Spinal cord (tissue), 10 donors: ENCODE results near the gene MYCL. TPM values are rescaled to one million over a fixed set of nuclear protein-coding genes. Genes with fewer than 3 reads are reported as not detected.

Experiments used
- DNase-seq, 6 donors: peaks; one replicate each; pipeline versions ENCODE4 v3.0.0 to v3.0.0-alpha.2; 2013 to 2015; ENCODE audit warnings: low spot score in 6 of 6, low read depth in 4 of 6
- H3K27ac ChIP-seq: one replicate; pipeline ENCODE4 v1.5.1; 2013; ENCODE audit warnings: low read depth, low read length, control low read depth
- H3K27me3 ChIP-seq: one replicate; pipeline ENCODE4 v1.6.1; 2013; ENCODE audit warnings: low read length; ENCODE audit not compliant: control insufficient read depth, insufficient read depth
- H3K36me3 ChIP-seq: one replicate; pipeline ENCODE4 v1.6.1; 2013; ENCODE audit warnings: low read length; ENCODE audit not compliant: control insufficient read depth, insufficient read depth
- H3K4me1 ChIP-seq: one replicate; pipeline ENCODE4 v1.6.1; 2013; ENCODE audit warnings: low read length; ENCODE audit not compliant: control insufficient read depth, insufficient read depth
- H3K4me3 ChIP-seq: one replicate; pipeline ENCODE4 v1.5.1; 2013; ENCODE audit warnings: low read depth, low read length, control low read depth
- H3K9me3 ChIP-seq: one replicate; pipeline ENCODE4 v1.6.1; 2013; ENCODE audit warnings: low read length; ENCODE audit not compliant: control insufficient read depth, insufficient read depth
- WGBS: methylation state at CpG from one replicate; pipeline ENCODE4 v1.1.5; 2013; ENCODE audit warnings: missing lambda C conversion rate; ENCODE audit not compliant: insufficient coverage; 5-methylcytosine and 5-hydroxymethylcytosine counted together
- polyA plus RNA-seq, 2 donors: library from polyadenylated mRNA; unstranded; fragments of 120-200 nt; gene quantifications; one replicate each; pipeline ENCODE4 v1.2.1, GENCODE V29; 2013; ENCODE audit not compliant: insufficient read length in 2 of 2
- total RNA-seq, 2 donors: library from RNA; depleted of rRNA in 1 of 2; stranded (reverse); fragments of 120-200 nt in 1 of 2; fragments of >200 nt in 1 of 2; gene quantifications; one replicate each; pipeline versions ENCODE4 v1.2.3 to v1.2.4, GENCODE V29; 2013 to 2014
- donor health status: healthy.

The MYCL gene
- total and polyA plus RNA-seq, 4 donors, result 6.1 to 16.6 (median 9.8) TPM

- 28% methylated on average over 4 of the region's 6 CpGs for WGBS
- Histone ChIP-seq H3K4me1 (peaks cover 19% of the 10 kb centered on the region), H3K27ac (peak overlapping the region; percentile 10), H3K36me3 (peaks cover 10% of the 10 kb centered on the region), H3K27me3 (no peaks in the 10 kb centered on the region), H3K9me3 (no peaks in the 10 kb centered on the region), H3K4me3 (no peak overlapping the region)
- peak in 1 of 6 donors; percentile 69 for DNase-seq
Measured at GRCh38 chr1:39892601-39893595, 8.8 kb downstream of the MYCL start.

DNA sequence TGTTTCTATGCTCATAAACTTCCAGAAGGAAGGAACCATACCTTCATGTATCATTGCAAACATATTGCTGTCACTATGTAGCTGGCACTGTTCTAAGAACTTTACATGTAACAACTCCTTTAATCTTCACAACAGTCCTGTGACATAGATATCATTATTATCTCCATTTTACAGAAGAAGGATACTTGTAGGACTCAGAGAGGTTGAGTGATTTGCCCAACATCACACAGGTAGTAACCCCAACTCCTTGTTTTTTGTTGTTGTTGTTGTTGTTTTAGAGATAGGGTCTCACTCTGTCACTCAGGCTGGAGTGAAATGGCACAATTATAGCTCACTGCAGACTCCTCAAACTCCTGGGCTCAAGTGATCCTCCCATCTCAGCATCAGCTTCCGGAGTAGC lies 10.8 kb downstream of the MYCL start:
- DNase-seq, result no peak
- peaks cover 2% of the 10 kb centered on the region for H3K36me3 ChIP-seq
- H3K9me3 ChIP-seq, result no peaks in the 10 kb centered on the region
- H3K27me3 ChIP-seq, result no peaks in the 10 kb centered on the region
- no CpG with 5 or more reads among the region's 1 CpG for WGBS
- no peak overlapping the region for H3K4me3 ChIP-seq
- peaks cover 9% of the 10 kb centered on the region for H3K4me1 ChIP-seq
- H3K27ac ChIP-seq, result no peak overlapping the region

DNA sequence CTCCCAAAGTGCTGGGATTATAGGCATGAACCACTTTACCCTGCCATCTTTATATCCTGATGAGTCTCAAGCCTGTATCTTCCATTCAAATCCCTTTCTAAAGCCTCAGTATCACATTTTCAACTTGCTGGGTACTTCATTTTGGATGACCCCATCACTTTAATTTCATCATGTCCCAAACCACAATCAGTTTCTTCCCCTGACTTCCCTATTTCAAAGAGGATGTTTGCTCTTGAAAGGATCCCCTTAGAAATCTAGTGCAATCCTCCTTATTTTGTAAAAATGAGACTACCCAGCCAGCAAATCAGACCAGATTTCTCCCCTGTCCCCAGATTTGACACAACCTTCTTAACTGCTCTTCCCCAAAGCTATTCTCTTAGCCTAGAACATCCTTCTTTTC lies 11.4 kb downstream of the MYCL start:
- Histone ChIP-seq H3K4me1 (peaks cover 8% of the 10 kb centered on the region), H3K4me3 (no peak overlapping the region), H3K27ac (no peak overlapping the region), H3K27me3 (no peaks in the 10 kb centered on the region), H3K36me3 (no peaks in the 10 kb centered on the region), H3K9me3 (no peaks in the 10 kb centered on the region)
- no peak for DNase-seq

DNA sequence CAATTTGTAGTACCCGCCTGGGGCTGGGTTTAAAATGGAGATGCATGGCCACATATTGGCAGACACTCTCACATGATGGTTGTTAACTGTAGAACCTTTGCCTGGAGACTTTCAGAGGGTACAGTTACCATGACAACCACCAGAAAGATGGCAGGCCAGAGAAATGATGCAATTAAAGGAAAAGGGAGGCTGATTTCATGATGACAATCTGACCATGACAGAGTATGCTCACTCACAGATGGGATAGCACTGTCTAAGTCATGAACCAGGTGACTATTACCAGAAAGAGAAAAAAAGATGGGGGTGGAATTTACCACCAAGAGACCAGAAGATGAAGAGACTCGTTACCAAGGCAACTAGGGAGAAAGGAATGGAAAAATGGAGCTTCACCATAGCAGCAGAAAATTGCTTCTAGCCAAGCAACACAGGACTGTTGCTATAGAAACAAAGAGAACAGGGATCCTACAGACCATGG lies 14.9 kb downstream of the MYCL start:
- Histone ChIP-seq H3K4me3 (no peak overlapping the region), H3K4me1 (peaks cover 17% of the 10 kb centered on the region), H3K27ac (peak overlapping the region; percentile 81), H3K9me3 (no peaks in the 10 kb centered on the region), H3K27me3 (no peaks in the 10 kb centered on the region), H3K36me3 (no peaks in the 10 kb centered on the region)
- peak in 5 of 6 donors; percentile 71 to 99 (median 86) for DNase-seq
- 0% methylated on average over 1 of the region's 2 CpGs for WGBS

DNA sequence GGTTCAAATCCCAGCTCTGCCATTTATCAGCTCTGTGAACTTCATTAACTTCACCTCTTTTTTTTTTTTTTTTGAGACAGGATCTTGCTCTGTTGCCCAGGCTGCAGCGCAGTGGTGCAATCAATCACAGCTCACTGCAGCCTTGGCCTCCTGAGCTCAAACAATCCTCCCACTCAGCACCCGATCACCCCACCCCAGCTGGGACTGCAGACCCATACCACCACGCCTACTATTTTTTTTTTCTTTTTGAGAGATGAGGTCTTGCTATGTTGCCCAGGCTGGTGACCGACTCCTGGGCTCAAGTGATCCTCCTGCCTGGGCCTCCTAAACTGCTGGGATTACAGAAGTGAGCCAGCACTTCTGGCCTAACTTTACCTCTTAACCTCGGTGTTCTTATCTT lies 16.2 kb downstream of the MYCL start:
- Histone ChIP-seq H3K4me1 (peaks cover 23% of the 10 kb centered on the region), H3K27me3 (no peaks in the 10 kb centered on the region), H3K27ac (no peak overlapping the region), H3K36me3 (no peaks in the 10 kb centered on the region), H3K9me3 (no peaks in the 10 kb centered on the region), H3K4me3 (no peak overlapping the region)
- DNase-seq, result no peak
- WGBS, result 80% methylated on average over 2 of the region's 5 CpGs

DNA sequence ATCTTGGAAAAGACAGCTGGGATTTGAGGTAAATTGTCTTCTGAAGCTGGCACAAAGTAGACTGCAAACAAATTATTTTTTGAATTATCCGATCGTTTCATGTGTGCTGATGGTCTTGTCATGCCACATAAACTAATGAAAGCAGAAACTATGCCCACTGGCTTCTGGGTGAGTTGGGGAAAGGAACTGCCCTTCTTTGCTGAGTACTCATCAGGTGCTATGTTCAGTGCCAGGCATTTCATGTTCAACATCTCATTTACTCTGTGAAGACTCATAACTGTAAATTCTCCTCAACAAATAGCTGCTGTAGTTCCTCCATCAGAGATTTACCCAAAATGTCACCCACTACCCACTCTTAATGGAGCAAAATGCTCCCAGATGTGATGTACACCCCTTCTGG lies 19.6 kb downstream of the MYCL start:
- Histone ChIP-seq H3K27ac (no peak overlapping the region), H3K4me1 (peaks cover 32% of the 10 kb centered on the region)
- WGBS, result 65% methylated on average over 2 of the region's 2 CpGs

GRCh38 chr1:39877980-39878956 lies 23.4 kb downstream of the MYCL start:
- no peak for DNase-seq
- H3K9me3 ChIP-seq, result no peaks in the 10 kb centered on the region
- WGBS, result 43% methylated on average over 1 of the region's 2 CpGs
- no peak overlapping the region for H3K27ac ChIP-seq
- no peaks in the 10 kb centered on the region for H3K36me3 ChIP-seq
- no peaks in the 10 kb centered on the region for H3K27me3 ChIP-seq
- H3K4me1 ChIP-seq, result peaks cover 18% of the 10 kb centered on the region
- no peak overlapping the region for H3K4me3 ChIP-seq

More for the DNA sequence above, 19.6 kb downstream of the MYCL start:
- Histone ChIP-seq H3K36me3 (no peaks in the 10 kb centered on the region), H3K9me3 (no peaks in the 10 kb centered on the region), H3K4me3 (peak overlapping the region; percentile 99), H3K27me3 (no peaks in the 10 kb centered on the region)
- DNase-seq, result no peak

DNA sequence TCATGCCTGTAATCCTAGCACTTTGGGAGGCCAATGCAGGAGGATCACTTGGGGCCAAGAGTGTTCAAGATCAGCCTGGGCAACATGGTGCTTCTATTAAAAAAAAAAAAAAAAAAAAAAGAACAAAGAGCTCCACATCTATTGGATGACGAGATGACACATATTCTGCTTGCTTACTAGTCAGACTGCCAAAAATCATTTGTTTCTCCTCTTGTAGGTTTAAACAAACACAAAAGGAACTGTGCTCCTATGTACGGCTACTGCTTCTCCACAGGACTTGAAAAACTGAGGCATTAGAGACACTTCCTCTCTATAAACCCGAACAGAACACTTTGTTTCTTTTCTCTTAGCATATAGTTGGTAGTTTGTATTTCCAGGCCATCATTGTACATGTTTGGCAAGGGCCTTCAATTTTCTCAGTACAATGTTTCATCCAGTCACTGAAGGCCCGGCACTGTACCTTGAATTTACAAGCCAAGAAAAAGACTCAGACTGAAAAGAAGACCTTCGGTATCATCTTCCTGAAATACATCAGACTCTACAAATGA lies 24.4 kb downstream of the MYCL start:
- DNase-seq, result no peak
- WGBS, result 43% methylated on average over 1 of the region's 5 CpGs
- Histone ChIP-seq H3K4me3 (no peak overlapping the region), H3K4me1 (peaks cover 18% of the 10 kb centered on the region), H3K27ac (no peak overlapping the region), H3K36me3 (no peaks in the 10 kb centered on the region), H3K27me3 (no peaks in the 10 kb centered on the region), H3K9me3 (no peaks in the 10 kb centered on the region)

DNA sequence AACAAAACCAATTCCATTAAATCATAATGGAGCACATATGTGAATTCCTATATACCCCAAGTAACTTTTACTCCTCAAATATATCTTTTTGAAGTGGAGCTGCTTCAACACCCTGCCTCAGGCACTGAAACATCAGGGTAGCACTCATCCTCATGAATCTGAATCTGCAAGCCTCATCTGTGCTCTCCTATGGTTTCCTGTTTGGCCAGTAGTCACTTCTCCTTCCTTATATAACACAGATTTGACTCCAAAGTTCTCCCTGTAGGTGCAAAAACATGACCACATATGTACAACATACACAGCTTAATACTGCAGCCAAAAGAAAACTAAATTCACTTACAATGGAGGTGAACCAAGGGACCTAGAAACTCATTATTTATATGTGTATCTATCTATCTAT lies 25.6 kb downstream of the MYCL start:
- Histone ChIP-seq H3K4me3 (no peak overlapping the region), H3K4me1 (peaks cover 18% of the 10 kb centered on the region), H3K9me3 (no peaks in the 10 kb centered on the region), H3K36me3 (no peaks in the 10 kb centered on the region), H3K27me3 (no peaks in the 10 kb centered on the region), H3K27ac (no peak overlapping the region)
- DNase-seq, result no peak
